Hippocampal formation (tissue), 2 donors: ENCODE results near the gene MITF.
A peak's percentile ranks its signal among the peaks of the same experiment; 100 is the strongest.

Source experiments
- DNase-seq, 2 donors: peaks; one replicate each; lab custom pipeline; 2025; lab: John Stamatoyannopoulos, UW

MITF gene

GRCh38 chr3:69961706-69962439, 222.6 kb downstream of the MITF start:
- no peak for DNase-seq

GRCh38 chr3:69963643-69964042, 224.4 kb downstream of the MITF start:
- DNase-seq = no peak

- peak in 1 of 2 donors; percentile 57 for DNase-seq
Observed at GRCh38 chr3:69967156-69967555, 227.9 kb downstream of the MITF start.

- no peak for DNase-seq
Observed at GRCh38 chr3:69970827-69971226, 231.6 kb downstream of the MITF start.

GRCh38 chr3:69972672-69973071, 233.4 kb downstream of the MITF start:
- DNase-seq = no peak

- no peak for DNase-seq
Observed at GRCh38 chr3:69976021-69976420, 236.8 kb downstream of the MITF start.

- no peak for DNase-seq
Observed at GRCh38 chr3:69983546-69984265, 244.4 kb downstream of the MITF start.

GRCh38 chr3:69985266-69985665, 246.0 kb downstream of the MITF start:
- DNase-seq = no peak

GRCh38 chr3:69986419-69986818, 247.2 kb downstream of the MITF start:
- DNase-seq = no peak

- DNase-seq = no peak
Observed at GRCh38 chr3:69987833-69988232, 248.6 kb downstream of the MITF start.

GRCh38 chr3:69993757-69994156, 254.5 kb downstream of the MITF start:
- DNase-seq = no peak

GRCh38 chr3:69994919-69995318, 255.7 kb downstream of the MITF start:
- no peak for DNase-seq

- DNase-seq = no peak
Observed at GRCh38 chr3:69997631-69998307, 258.5 kb downstream of the MITF start.

GRCh38 chr3:69998759-69999139, 259.5 kb downstream of the MITF start:
- DNase-seq = peak; percentile 16 to 25

GRCh38 chr3:69999140-70000027, 260.1 kb downstream of the MITF start, which contains the start of gene SAMMSON:
TSS of gene SAMMSON (plus strand) at chr3:69999733.
- peak in 1 of 2 donors; percentile 37 for DNase-seq

GRCh38 chr3:70000028-70000410, 260.8 kb downstream of the MITF start:
- peak in 1 of 2 donors; percentile 31 for DNase-seq

- peak; percentile 68 to 94 for DNase-seq
Observed at GRCh38 chr3:70000563-70001081, 261.4 kb downstream of the MITF start.

- DNase-seq = no peak
Observed at GRCh38 chr3:70003119-70003518, 263.9 kb downstream of the MITF start.

GRCh38 chr3:70006089-70006488, 266.8 kb downstream of the MITF start:
- DNase-seq = no peak

- DNase-seq = no peak
Observed at GRCh38 chr3:70010346-70010745, 271.1 kb downstream of the MITF start.

GRCh38 chr3:70011582-70011981, 272.3 kb downstream of the MITF start:
- DNase-seq = no peak
